Loucy (cell line): ENCODE data around the gene CHMP4B.

Experiments
- H2AFZ ChIP-seq: fragments of 200-600 bp; sonication (generic); 2 replicates; pipeline ENCODE4 v1.6.0; 2016; ENCODE audit warnings: antibody characterized with exemption, mild to moderate bottlenecking, low read length, moderate library complexity
- H3F3A ChIP-seq: fragments of 200-600 bp; 2 replicates; pipeline ENCODE4 v1.6.0; 2016; ENCODE audit warnings: antibody characterized with exemption, low read depth, mild to moderate bottlenecking
- H3K27me3 ChIP-seq: fragments of 200-600 bp; sonication (generic); 2 replicates; pipeline ENCODE4 v1.6.1; 2014; ENCODE audit warnings: low read length, mild to moderate bottlenecking; ENCODE audit not compliant: insufficient read depth, poor library complexity, severe bottlenecking
- H3K36me3 ChIP-seq: fragments of 200-600 bp; sonication (generic); 2 replicates; pipeline ENCODE4 v1.6.1; 2016; ENCODE audit warnings: low read length; ENCODE audit not compliant: insufficient read depth
- H3K4me1 ChIP-seq: fragments of 200-600 bp; sonication (generic); 2 replicates; pipeline ENCODE4 v1.5.1; 2014; ENCODE audit warnings: low read length, mild to moderate bottlenecking; ENCODE audit not compliant: insufficient read depth, poor library complexity, severe bottlenecking
- H3K4me2 ChIP-seq: fragments of 200-600 bp; sonication (generic); 2 replicates; pipeline ENCODE4 v1.6.0; 2014; ENCODE audit warnings: antibody characterized with exemption, low read length, low read depth, mild to moderate bottlenecking; ENCODE audit not compliant: poor library complexity, severe bottlenecking
- H3K4me3 ChIP-seq: fragments of 200-600 bp; sonication (generic); 2 replicates; pipeline ENCODE4 v1.5.1; 2014; ENCODE audit warnings: low read length, mild to moderate bottlenecking, mixed read lengths; ENCODE audit not compliant: poor library complexity, severe bottlenecking
- H3K79me2 ChIP-seq: fragments of 200-600 bp; sonication (generic); 2 replicates; pipeline ENCODE4 v1.6.1; 2014; ENCODE audit warnings: low read length; ENCODE audit not compliant: insufficient read depth
- H3K9ac ChIP-seq: fragments of 200-600 bp; sonication (generic); 2 replicates; pipeline ENCODE4 v1.6.0; 2014; ENCODE audit warnings: mild to moderate bottlenecking, low read depth, low read length, moderate library complexity; ENCODE audit not compliant: poor library complexity, severe bottlenecking
- H3K9me2 ChIP-seq: fragments of 200-600 bp; sonication (generic); replicated peaks from 2 replicates; pipeline ENCODE4 v1.6.1; 2016; ENCODE audit warnings: low read depth, low read length, mixed read lengths
- H3K9me3 ChIP-seq: fragments of 200-600 bp; sonication (generic); 2 replicates; pipeline ENCODE4 v1.6.1; 2014; ENCODE audit warnings: mild to moderate bottlenecking, antibody characterized with exemption, low read length, low read depth; ENCODE audit not compliant: insufficient read depth
- H4K20me1 ChIP-seq: fragments of 200-600 bp; sonication (generic); 2 replicates; pipeline ENCODE4 v1.6.0; 2014; ENCODE audit warnings: antibody characterized with exemption, low read length, mild to moderate bottlenecking; ENCODE audit not compliant: insufficient read depth, poor library complexity, severe bottlenecking
- EZH2phosphoT487 ChIP-seq: fragments of 200-600 bp; IDR thresholded peaks from 2 replicates; pipeline ENCODE4 v1.6.1; 2018; ENCODE audit warnings: antibody characterized with exemption, mild to moderate bottlenecking, moderate library complexity, borderline replicate concordance
- TF ChIP-seq, protein P1 (sequence below): fragments of 200-600 bp; sonication (generic); conservative IDR thresholded peaks from 2 replicates; pipeline ENCODE4 v1.5.1; 2014; ENCODE audit warnings: mild to moderate bottlenecking, antibody characterized with exemption, low read length

CHMP4B gene

DNA sequence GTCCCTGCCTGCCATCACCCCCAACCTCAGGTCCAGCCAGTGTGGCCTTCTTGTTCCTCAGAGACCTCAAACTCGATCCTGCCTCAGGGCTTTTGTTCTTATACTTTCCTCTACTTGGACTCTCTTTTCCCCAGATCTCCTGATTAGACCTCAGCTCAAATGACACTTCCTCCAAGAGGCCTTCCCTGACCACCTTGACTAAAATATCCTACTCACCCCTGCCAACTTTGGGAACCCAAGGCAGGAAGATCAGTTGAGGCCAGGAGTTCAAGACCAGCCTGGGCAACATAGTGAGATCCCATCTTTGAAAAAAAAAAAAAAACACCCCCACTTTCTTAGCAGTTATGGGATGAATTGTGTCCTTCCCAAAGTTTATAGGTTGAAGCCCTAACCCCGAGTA lies 73.5 kb downstream of the CHMP4B start:
- H3K4me1 ChIP-seq, result no peaks in the 10 kb centered on the region
- H4K20me1 ChIP-seq, result no peaks in the 10 kb centered on the region
- no peaks in the 10 kb centered on the region for H3F3A ChIP-seq
- H3K27me3 ChIP-seq, result no peaks in the 10 kb centered on the region
- H3K79me2 ChIP-seq, result no peaks in the 10 kb centered on the region
- H3K9me2 ChIP-seq, result no peaks in the 10 kb centered on the region
- no peak overlapping the region for H2AFZ ChIP-seq
- H3K36me3 ChIP-seq, result no peaks in the 10 kb centered on the region
- no peak overlapping the region for H3K9ac ChIP-seq
- TF ChIP-seq EZH2phosphoT487, result no peak
- TF ChIP-seq, protein P1, sequence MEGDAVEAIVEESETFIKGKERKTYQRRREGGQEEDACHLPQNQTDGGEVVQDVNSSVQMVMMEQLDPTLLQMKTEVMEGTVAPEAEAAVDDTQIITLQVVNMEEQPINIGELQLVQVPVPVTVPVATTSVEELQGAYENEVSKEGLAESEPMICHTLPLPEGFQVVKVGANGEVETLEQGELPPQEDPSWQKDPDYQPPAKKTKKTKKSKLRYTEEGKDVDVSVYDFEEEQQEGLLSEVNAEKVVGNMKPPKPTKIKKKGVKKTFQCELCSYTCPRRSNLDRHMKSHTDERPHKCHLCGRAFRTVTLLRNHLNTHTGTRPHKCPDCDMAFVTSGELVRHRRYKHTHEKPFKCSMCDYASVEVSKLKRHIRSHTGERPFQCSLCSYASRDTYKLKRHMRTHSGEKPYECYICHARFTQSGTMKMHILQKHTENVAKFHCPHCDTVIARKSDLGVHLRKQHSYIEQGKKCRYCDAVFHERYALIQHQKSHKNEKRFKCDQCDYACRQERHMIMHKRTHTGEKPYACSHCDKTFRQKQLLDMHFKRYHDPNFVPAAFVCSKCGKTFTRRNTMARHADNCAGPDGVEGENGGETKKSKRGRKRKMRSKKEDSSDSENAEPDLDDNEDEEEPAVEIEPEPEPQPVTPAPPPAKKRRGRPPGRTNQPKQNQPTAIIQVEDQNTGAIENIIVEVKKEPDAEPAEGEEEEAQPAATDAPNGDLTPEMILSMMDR, result no peak
- no peak overlapping the region for H3K4me3 ChIP-seq
- H3K4me2 ChIP-seq, result no peak overlapping the region
- no peaks in the 10 kb centered on the region for H3K9me3 ChIP-seq

DNA sequence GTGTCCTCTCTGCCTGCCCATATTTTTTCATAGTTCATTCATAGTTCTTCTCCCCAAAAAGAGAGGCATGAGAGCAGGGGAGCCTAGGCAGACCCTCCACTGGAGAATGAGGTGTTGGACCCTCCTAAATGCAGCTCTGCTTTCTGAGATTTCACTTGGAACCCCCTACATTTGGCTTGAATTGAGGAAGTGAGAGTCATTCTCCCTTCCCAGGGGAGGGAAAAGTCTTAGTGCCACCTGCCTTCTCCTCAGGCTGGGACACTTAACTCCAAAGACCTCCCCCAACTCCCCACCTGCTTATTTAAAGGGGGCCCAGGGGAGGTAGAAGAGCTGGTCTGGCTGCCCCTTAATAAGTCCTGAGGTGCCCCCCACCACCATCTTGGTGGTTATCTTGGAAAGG lies 78.2 kb downstream of the CHMP4B start:
- Histone ChIP-seq H3K27me3 (no peaks in the 10 kb centered on the region), H3K9me3 (peaks cover 3% of the 10 kb centered on the region; the same call in 1 of the 2 replicates), H3K4me2 (no peak overlapping the region), H3K4me1 (no peaks in the 10 kb centered on the region), H3K4me3 (no peak overlapping the region), H2AFZ (no peak overlapping the region), H3K36me3 (no peaks in the 10 kb centered on the region), H3K9ac (no peak overlapping the region), H3F3A (no peaks in the 10 kb centered on the region), H3K9me2 (no peaks in the 10 kb centered on the region), H4K20me1 (no peaks in the 10 kb centered on the region), H3K79me2 (no peaks in the 10 kb centered on the region)
- TF ChIP-seq EZH2phosphoT487, result no peak
- TF ChIP-seq, protein P1, result no peak

DNA sequence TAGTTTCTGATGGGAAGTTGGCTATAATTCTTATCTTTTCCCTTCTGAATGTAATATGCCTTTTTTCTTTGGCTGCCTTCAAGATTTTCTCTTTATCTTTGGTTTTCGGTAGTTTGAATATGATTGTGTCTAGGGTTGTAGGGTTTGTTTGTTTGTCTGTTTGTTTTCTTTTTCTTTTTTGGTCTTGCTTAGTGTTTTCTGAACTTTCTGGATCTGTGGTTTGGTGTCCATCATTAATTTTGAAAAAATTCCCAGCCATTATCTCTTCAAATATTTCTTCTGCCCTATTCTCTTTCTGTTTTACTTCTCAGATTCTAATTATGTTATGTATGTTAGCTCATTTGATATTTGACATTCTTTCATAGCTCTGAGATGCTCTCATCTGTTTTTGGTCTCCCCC lies 79.4 kb downstream of the CHMP4B start:
- Histone ChIP-seq H3K4me3 (no peak overlapping the region), H3K9me2 (no peaks in the 10 kb centered on the region), H3F3A (no peaks in the 10 kb centered on the region), H2AFZ (no peak overlapping the region), H3K36me3 (no peaks in the 10 kb centered on the region), H4K20me1 (no peaks in the 10 kb centered on the region), H3K27me3 (no peaks in the 10 kb centered on the region), H3K4me2 (no peak overlapping the region), H3K79me2 (no peaks in the 10 kb centered on the region), H3K9ac (no peak overlapping the region), H3K9me3 (peaks cover 3% of the 10 kb centered on the region; the same call in 1 of the 2 replicates), H3K4me1 (no peaks in the 10 kb centered on the region)
- TF ChIP-seq, protein P1, result no peak
- no peak for TF ChIP-seq EZH2phosphoT487
